Ascending aorta (tissue), 2 donors: ENCODE results near the gene TTC7B. TPM values are rescaled to one million over a fixed set of nuclear protein-coding genes. Genes with fewer than 3 reads are reported as not detected.

Experiments
- DNase-seq, 2 donors: peaks; one replicate each; pipeline ENCODE4 v3.0.0-alpha.2; 2019; ENCODE audit warnings: low spot score in 2 of 2
- H3K27ac ChIP-seq, 2 donors: fragments of 200-600 bp; sonication (generic); one replicate each; pipeline ENCODE4 v1.5.1; 2016 to 2017; ENCODE audit warnings: mild to moderate bottlenecking in 1 of 2
- H3K27me3 ChIP-seq: fragments of 200-600 bp; sonication (generic); one replicate; pipeline ENCODE4 v1.5.1; 2017
- H3K36me3 ChIP-seq, 2 donors: fragments of 200-600 bp; sonication (generic); one replicate each; pipeline ENCODE4 v1.5.1; 2016
- H3K4me1 ChIP-seq, 2 donors: fragments of 200-600 bp; sonication (generic); one replicate each; pipeline ENCODE4 v1.5.1; 2016 to 2017; ENCODE audit warnings: mild to moderate bottlenecking in 1 of 2
- H3K4me3 ChIP-seq, 2 donors: fragments of 200-600 bp; sonication (generic); one replicate each; pipeline ENCODE4 v1.5.1; 2016 to 2017; ENCODE audit warnings: mild to moderate bottlenecking in 1 of 2
- H3K9me3 ChIP-seq, 2 donors: fragments of 200-600 bp; sonication (generic); one replicate each; pipeline ENCODE4 v1.5.1; 2016
- intact Hi-C: fragments of 100-400 bp; cut with DNase I; formaldehyde crosslinking; loops from one replicate; pipeline ENCODE4 v1.15.1; 2023
- total RNA-seq: library from RNA; depleted of rRNA; stranded (reverse); fragments of >200 nt; gene quantifications from one replicate; pipeline ENCODE4 v1.1.0, GENCODE V29; 2016
- TF ChIP-seq, protein P1 (sequence below), 3 experiments: fragments of 200-600 bp in 2 of 3; fragments of 450-650 bp in 1 of 3; sonication (generic) in 2 of 3; IDR thresholded peaks; one replicate each; pipeline ENCODE4 v1.5.1; 2016 to 2019; ENCODE audit warnings: antibody characterized with exemption in 3 of 3, mild to moderate bottlenecking in 1 of 3, moderate library complexity in 1 of 3

The TTC7B gene
- total RNA-seq, 1 donor from 2014 or later = 18.5 TPM

DNA sequence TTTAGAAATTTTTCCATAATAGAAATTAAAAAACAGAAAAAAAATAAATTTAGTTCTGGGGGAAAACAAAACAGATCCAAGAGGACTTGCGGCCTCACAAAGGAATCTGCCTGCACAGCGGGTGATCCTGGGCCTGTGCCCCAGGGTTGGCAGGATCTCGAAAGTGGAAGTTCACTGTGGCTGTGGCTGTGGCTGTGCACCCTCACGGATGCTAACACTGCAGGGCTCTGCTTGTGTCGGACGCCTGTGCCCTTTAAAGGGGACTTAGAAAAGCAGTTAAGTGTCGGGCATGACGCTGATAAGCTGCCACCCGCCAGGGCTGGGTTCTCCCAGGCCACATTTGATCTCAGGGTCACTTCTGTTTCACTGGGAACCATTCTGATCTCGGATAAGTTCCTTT lies 209.1 kb downstream of the TTC7B start:
- no peak overlapping the region for H3K4me3 ChIP-seq
- H3K4me1 ChIP-seq = peaks cover 3 to 5% of the 10 kb centered on the region in 2 donors
- H3K9me3 ChIP-seq = no peaks in the 10 kb centered on the region
- no peak for DNase-seq
- no peak overlapping the region for H3K27ac ChIP-seq
- no peaks in the 10 kb centered on the region for H3K27me3 ChIP-seq
- TF ChIP-seq, protein P1, sequence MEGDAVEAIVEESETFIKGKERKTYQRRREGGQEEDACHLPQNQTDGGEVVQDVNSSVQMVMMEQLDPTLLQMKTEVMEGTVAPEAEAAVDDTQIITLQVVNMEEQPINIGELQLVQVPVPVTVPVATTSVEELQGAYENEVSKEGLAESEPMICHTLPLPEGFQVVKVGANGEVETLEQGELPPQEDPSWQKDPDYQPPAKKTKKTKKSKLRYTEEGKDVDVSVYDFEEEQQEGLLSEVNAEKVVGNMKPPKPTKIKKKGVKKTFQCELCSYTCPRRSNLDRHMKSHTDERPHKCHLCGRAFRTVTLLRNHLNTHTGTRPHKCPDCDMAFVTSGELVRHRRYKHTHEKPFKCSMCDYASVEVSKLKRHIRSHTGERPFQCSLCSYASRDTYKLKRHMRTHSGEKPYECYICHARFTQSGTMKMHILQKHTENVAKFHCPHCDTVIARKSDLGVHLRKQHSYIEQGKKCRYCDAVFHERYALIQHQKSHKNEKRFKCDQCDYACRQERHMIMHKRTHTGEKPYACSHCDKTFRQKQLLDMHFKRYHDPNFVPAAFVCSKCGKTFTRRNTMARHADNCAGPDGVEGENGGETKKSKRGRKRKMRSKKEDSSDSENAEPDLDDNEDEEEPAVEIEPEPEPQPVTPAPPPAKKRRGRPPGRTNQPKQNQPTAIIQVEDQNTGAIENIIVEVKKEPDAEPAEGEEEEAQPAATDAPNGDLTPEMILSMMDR (IDR thresholded peaks at IDR 0.05) = no peak
- no peaks in the 10 kb centered on the region for H3K36me3 ChIP-seq
- intact Hi-C loops = no loop called here

GRCh38 chr14:90606434-90606833 lies 209.8 kb downstream of the TTC7B start:
- Histone ChIP-seq H3K4me3 (no peak overlapping the region), H3K4me1 (peaks cover 3 to 5% of the 10 kb centered on the region in 2 donors), H3K9me3 (no peaks in the 10 kb centered on the region), H3K27me3 (no peaks in the 10 kb centered on the region), H3K27ac (no peak overlapping the region), H3K36me3 (no peaks in the 10 kb centered on the region)
- TF ChIP-seq, protein P1 (IDR thresholded peaks at IDR 0.05) = no peak
- no peak for DNase-seq
- intact Hi-C loops = no loop called here

DNA sequence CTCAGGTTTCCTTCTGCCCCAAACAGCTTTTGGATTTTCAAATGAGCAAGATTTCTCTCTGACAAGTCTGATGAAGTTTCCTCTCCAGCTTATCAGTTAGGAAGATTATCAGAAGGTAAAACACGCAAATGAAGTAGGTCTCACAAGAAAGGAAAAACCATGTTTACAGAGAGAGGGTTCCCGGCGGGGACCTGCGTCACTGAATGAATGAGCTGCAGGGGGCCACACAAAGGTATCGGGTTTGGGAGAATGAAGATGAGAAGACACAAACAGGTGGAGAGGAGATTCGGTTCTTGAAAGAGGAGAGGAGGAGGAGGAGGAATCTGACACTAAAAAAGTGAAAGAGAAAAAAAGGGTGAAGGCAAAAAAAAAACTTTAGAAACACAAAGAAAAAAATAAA lies 210.8 kb downstream of the TTC7B start:
- TF ChIP-seq, protein P1 (IDR thresholded peaks at IDR 0.05) = no peak
- Histone ChIP-seq H3K27ac (no peak overlapping the region), H3K4me3 (no peak overlapping the region), H3K4me1 (peaks cover 3 to 5% of the 10 kb centered on the region in 2 donors), H3K36me3 (no peaks in the 10 kb centered on the region), H3K27me3 (no peaks in the 10 kb centered on the region), H3K9me3 (no peaks in the 10 kb centered on the region)
- intact Hi-C loops = loop anchor here (2.0 kb wide), 1 partner anchor 71 kb away; no protein-coding TSS in a partner anchor
- DNase-seq = no peak

GRCh38 chr14:90604356-90604755 lies 211.9 kb downstream of the TTC7B start:
- no peaks in the 10 kb centered on the region for H3K9me3 ChIP-seq
- no peak for DNase-seq
- no peak overlapping the region for H3K4me3 ChIP-seq
- no peaks in the 10 kb centered on the region for H3K27me3 ChIP-seq
- intact Hi-C loops = loop anchor here (2.0 kb wide), 1 partner anchor 72 kb away; no protein-coding TSS in a partner anchor
- H3K27ac ChIP-seq = no peak overlapping the region
- TF ChIP-seq, protein P1 (IDR thresholded peaks at IDR 0.05) = no peak
- H3K36me3 ChIP-seq = no peaks in the 10 kb centered on the region
- H3K4me1 ChIP-seq = peaks cover 2 to 10% of the 10 kb centered on the region in 2 donors

GRCh38 chr14:90603841-90604240 lies 212.4 kb downstream of the TTC7B start:
- Histone ChIP-seq H3K4me3 (no peak overlapping the region), H3K9me3 (no peaks in the 10 kb centered on the region), H3K27ac (no peak overlapping the region), H3K27me3 (no peaks in the 10 kb centered on the region), H3K36me3 (no peaks in the 10 kb centered on the region), H3K4me1 (peaks cover 0 to 6% of the 10 kb centered on the region in 2 donors)
- intact Hi-C loops = loop anchor here (2.0 kb wide), 1 partner anchor 73 kb away; no protein-coding TSS in a partner anchor
- no peak for DNase-seq
- TF ChIP-seq, protein P1 (IDR thresholded peaks at IDR 0.05) = no peak

DNA sequence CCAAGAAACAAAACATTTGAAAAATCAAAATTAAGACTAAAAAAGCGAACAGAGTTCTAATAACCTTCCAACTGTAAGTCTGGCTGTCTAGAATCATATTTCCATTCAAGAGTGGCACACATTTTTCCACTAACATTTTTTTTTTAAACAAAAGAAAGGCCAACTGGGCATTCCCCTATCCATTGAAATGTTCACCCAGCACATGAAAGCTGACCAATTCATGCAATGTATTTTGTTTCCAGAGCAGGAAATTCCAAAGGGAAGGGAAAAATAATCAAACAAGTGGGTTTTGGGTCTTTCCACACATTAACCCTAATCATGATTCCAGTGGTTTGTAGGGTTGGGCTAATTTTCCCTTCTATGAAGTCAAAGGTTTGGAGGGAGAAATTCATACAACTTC lies 212.9 kb downstream of the TTC7B start:
- Histone ChIP-seq H3K36me3 (no peaks in the 10 kb centered on the region), H3K27ac (no peak overlapping the region), H3K4me1 (peaks cover 0 to 6% of the 10 kb centered on the region in 2 donors), H3K4me3 (no peak overlapping the region), H3K27me3 (no peaks in the 10 kb centered on the region), H3K9me3 (no peaks in the 10 kb centered on the region)
- intact Hi-C loops = no loop called here
- TF ChIP-seq, protein P1 (IDR thresholded peaks at IDR 0.05) = no peak
- no peak for DNase-seq
